Measurements from ENCODE around the gene HMCN2. TPM values are rescaled to one million over a fixed set of nuclear protein-coding genes. Genes with fewer than 3 reads are reported as not detected.
"Not testable (repeated sequence)": the region's sequence is repeated elsewhere in the genome, so short reads cannot be mapped to it uniquely, and the experiment has no call there.

HMCN2 gene
- total RNA-seq, 2 donors from 2014 or later = 1.3 to 7.3 TPM

- no peak overlapping the region for H3K27ac ChIP-seq
- H3K4me3 ChIP-seq = no peak overlapping the region
- H3K4me1 ChIP-seq = peaks cover 0 to 7% of the 10 kb centered on the region in 2 donors
- H3K36me3 ChIP-seq = no peaks in the 10 kb centered on the region
- TF ChIP-seq CTCF (IDR thresholded peaks at IDR 0.05) = no peak
- DNase-seq (ENCODE audit: low spot score) = no peak
- H3K27me3 ChIP-seq = no peaks in the 10 kb centered on the region
- H3K9me3 ChIP-seq = no peaks in the 10 kb centered on the region
These were observed 20.1 kb upstream of the HMCN2 start for GRCh38 chr9:130245474-130245873.

GRCh38 chr9:130246126-130246525, 19.4 kb upstream of the HMCN2 start:
- no peak for TF ChIP-seq CTCF (IDR thresholded peaks at IDR 0.05)
- Histone ChIP-seq H3K27ac (no peak overlapping the region), H3K9me3 (no peaks in the 10 kb centered on the region), H3K4me3 (no peak overlapping the region), H3K4me1 (peaks cover 0 to 7% of the 10 kb centered on the region in 2 donors), H3K27me3 (no peaks in the 10 kb centered on the region), H3K36me3 (no peaks in the 10 kb centered on the region)
- DNase-seq (ENCODE audit: low spot score) = no peak

GRCh38 chr9:130254747-130255630, 10.6 kb upstream of the HMCN2 start:
- no peaks in the 10 kb centered on the region for H3K27me3 ChIP-seq
- H3K27ac ChIP-seq = no peak overlapping the region
- no peaks in the 10 kb centered on the region for H3K9me3 ChIP-seq
- H3K4me3 ChIP-seq = no peak overlapping the region
- H3K4me1 ChIP-seq = no peaks in the 10 kb centered on the region
- no peak for TF ChIP-seq CTCF (IDR thresholded peaks at IDR 0.05)
- no peaks in the 10 kb centered on the region for H3K36me3 ChIP-seq
- no peak for DNase-seq (ENCODE audit: low spot score)

- DNase-seq (ENCODE audit: low spot score) = no peak
- Histone ChIP-seq H3K27ac (no peak overlapping the region), H3K9me3 (no peaks in the 10 kb centered on the region), H3K4me1 (no peaks in the 10 kb centered on the region), H3K4me3 (no peak overlapping the region), H3K36me3 (no peaks in the 10 kb centered on the region), H3K27me3 (no peaks in the 10 kb centered on the region)
- no peak for TF ChIP-seq CTCF (IDR thresholded peaks at IDR 0.05)
These were observed 9.9 kb upstream of the HMCN2 start for GRCh38 chr9:130255631-130256134.

GRCh38 chr9:130256644-130257043, 8.9 kb upstream of the HMCN2 start:
- Histone ChIP-seq H3K27ac (no peak overlapping the region), H3K4me1 (no peaks in the 10 kb centered on the region), H3K9me3 (no peaks in the 10 kb centered on the region), H3K27me3 (no peaks in the 10 kb centered on the region), H3K36me3 (no peaks in the 10 kb centered on the region), H3K4me3 (no peak overlapping the region)
- no peak for DNase-seq (ENCODE audit: low spot score)
- no peak for TF ChIP-seq CTCF (IDR thresholded peaks at IDR 0.05)

GRCh38 chr9:130258137-130258536, 7.4 kb upstream of the HMCN2 start:
- H3K4me3 ChIP-seq; H3K4me1 ChIP-seq; H3K9me3 ChIP-seq; DNase-seq (ENCODE audit: low spot score); H3K27me3 ChIP-seq; H3K27ac ChIP-seq; H3K36me3 ChIP-seq: not testable (repeated sequence)

All from right atrium auricular region (tissue), 2 donors.